K562 (cell line): Measurements from ENCODE around the gene ANKRD6. TPM values are rescaled to one million over a fixed set of nuclear protein-coding genes. Genes with fewer than 3 reads are reported as not detected.

Experiments used
- ATAC-seq: fragments of 200-7000 bp; cut with Tn5 transposase; 3 replicates; pipeline ENCODE4 v1.9.1; 2020; ENCODE audit warnings: moderate library complexity
- BruUV-seq: library from RNA; stranded (reverse); fragments of 400-500 nt; replicated peaks from 2 replicates; lab custom pipeline; 2021; lab: Mats Ljungman, UMichigan
- CTCF ChIA-PET: fragments of 300-600 bp; formaldehyde crosslinking; extraction: SDS; loops from one replicate; lab custom pipeline; 2021; ENCODE audit warnings: low intra/inter-chr PET ratio; lab: Yijun Ruan, JAX
- POLR2A ChIA-PET: fragments of 300-600, 350-650 bp; sonication (Branson Sonifier 250); formaldehyde crosslinking; extraction: SDS; loops from one replicate; lab custom pipeline; 2021; ENCODE audit warnings: antibody characterized with exemption, inconsistent platforms; lab: Yijun Ruan, JAX
- DNase-seq, 4 experiments: peaks; one replicate each; pipeline versions ENCODE4 v3.0.0 to v3.0.0-alpha.2; 2011 to 2018; ENCODE audit warnings: low spot score in 3 of 4, mixed read lengths in 3 of 4; ENCODE audit errors: extremely low read depth in 1 of 4
- FAIRE-seq: peaks from 2 replicates; lab custom pipeline; 2011; peaks lifted over from hg19 to GRCh38; lab: Jason Lieb, UNC
- H2AFZ ChIP-seq: 2 replicates; pipeline ENCODE4 v1.6.0; 2011; ENCODE audit warnings: low read depth, low read length, control low read depth, inconsistent platforms
- H3K27ac ChIP-seq: fragments of 200-600 bp; 3 replicates; pipeline ENCODE4 v1.8.0; 2011; ENCODE audit warnings: low read depth, mild to moderate bottlenecking, control low read depth, inconsistent platforms, low read length, moderate library complexity, mixed read lengths; ENCODE audit errors: extremely low read depth
- H3K27me3 ChIP-seq, 2 experiments: fragments of 300-600 bp in 1 of 2; 2 replicates in 1 of 2; 3 replicates in 1 of 2; pipeline versions ENCODE4 v1.6.0 to v1.8.0; 2011; ENCODE audit warnings: inconsistent platforms in 2 of 2, low read length in 2 of 2, mild to moderate bottlenecking in 1 of 2, mixed read lengths in 1 of 2, moderate library complexity in 1 of 2; ENCODE audit not compliant: control insufficient read depth in 2 of 2, insufficient read depth in 2 of 2
- H3K36me3 ChIP-seq: fragments of 300-600 bp; 3 replicates; pipeline ENCODE4 v1.8.0; 2011; ENCODE audit warnings: mild to moderate bottlenecking, low read length, inconsistent platforms; ENCODE audit not compliant: control insufficient read depth, insufficient read depth
- H3K4me1 ChIP-seq, 2 experiments: fragments of 200-600 bp in 1 of 2; replicated peaks in 1 of 2; 2 replicates in 1 of 2; 3 replicates in 1 of 2; pipeline versions ENCODE4 v1.5.1 to v1.8.0; 2011; ENCODE audit warnings: inconsistent platforms in 2 of 2, low read length in 2 of 2, mild to moderate bottlenecking in 1 of 2, mixed read lengths in 1 of 2, moderate library complexity in 1 of 2; ENCODE audit not compliant: control insufficient read depth in 2 of 2, insufficient read depth in 2 of 2
- H3K4me2 ChIP-seq: 2 replicates; pipeline ENCODE4 v1.6.1; 2011; ENCODE audit warnings: low read length, control low read depth, inconsistent platforms, mixed read lengths; ENCODE audit not compliant: insufficient read depth
- H3K4me3 ChIP-seq: fragments of 200-600 bp; sonication (generic), shearing (Covaris generic); 2 replicates; pipeline ENCODE4 v1.5.1; 2016; ENCODE audit warnings: control low read depth, inconsistent platforms
- H3K79me2 ChIP-seq: fragments of 200-600 bp; 3 replicates; pipeline ENCODE4 v1.8.0; 2011; ENCODE audit warnings: low read length, inconsistent platforms; ENCODE audit not compliant: control insufficient read depth, insufficient read depth
- H3K9ac ChIP-seq, 2 experiments: 2 replicates each; pipeline versions ENCODE4 v1.6.0 to v1.6.1; 2011; ENCODE audit warnings: low read depth in 2 of 2, low read length in 2 of 2, control low read depth in 1 of 2, inconsistent platforms in 1 of 2, mild to moderate bottlenecking in 1 of 2, mixed read lengths in 1 of 2; ENCODE audit not compliant: insufficient read depth in 1 of 2
- H3K9me1 ChIP-seq: one replicate; pipeline ENCODE4 v1.6.0; 2011; ENCODE audit warnings: inconsistent platforms, mild to moderate bottlenecking, low read length, moderate library complexity; ENCODE audit not compliant: control insufficient read depth, insufficient read depth
- H3K9me3 ChIP-seq: replicated peaks from 2 replicates; pipeline ENCODE4 v1.5.1; 2011; ENCODE audit warnings: low read depth, low read length, inconsistent platforms; ENCODE audit not compliant: control insufficient read depth, insufficient read depth
- H4K20me1 ChIP-seq: replicated peaks from 2 replicates; pipeline ENCODE4 v1.6.1; 2011; ENCODE audit warnings: low read length, inconsistent platforms, mixed read lengths; ENCODE audit not compliant: control insufficient read depth, insufficient read depth
- CUX1 ChIP-seq: fragments of 200-800 bp; sonication (Bioruptor generic); IDR thresholded peaks from 2 replicates; pipeline ENCODE4 v1.6.1; 2016; ENCODE audit warnings: missing genetic modification characterization, missing compliant biosample characterization
- DACH1 ChIP-seq: fragments of 450-650 bp; IDR thresholded peaks from 2 replicates; pipeline ENCODE4 v1.6.1; 2018; ENCODE audit not compliant: partially characterized antibody
- ETS1 ChIP-seq: conservative IDR thresholded peaks from 2 replicates; pipeline ENCODE4 v1.6.1; 2011; ENCODE audit warnings: low read depth, mild to moderate bottlenecking, low read length; ENCODE audit not compliant: control insufficient read depth
- KDM1A ChIP-seq, 2 experiments: fragments of 450-650 bp; IDR thresholded peaks; 2 replicates each; pipeline ENCODE4 v1.6.1; 2016; ENCODE audit warnings: mild to moderate bottlenecking in 2 of 2
- MBD1 ChIP-seq: fragments of 250-450 bp; sonication (Bioruptor Pico); IDR thresholded peaks from 2 replicates; pipeline ENCODE4 v1.8.0; 2022; ENCODE audit warnings: inconsistent platforms
- MEIS2 ChIP-seq: fragments of 450-650 bp; IDR thresholded peaks from 2 replicates; pipeline ENCODE4 v1.6.1; 2014; ENCODE audit warnings: mild to moderate bottlenecking; ENCODE audit not compliant: partially characterized antibody
- MTA2 ChIP-seq: fragments of 450-650 bp; IDR thresholded peaks from 2 replicates; pipeline ENCODE4 v1.6.1; 2016; ENCODE audit warnings: low read depth
- PCBP2 ChIP-seq: fragments of 200-400 bp; formaldehyde crosslinking; IDR thresholded peaks from 2 replicates; pipeline ENCODE4 v1.6.1; 2018; ENCODE audit warnings: low read length, low read depth, mild to moderate bottlenecking, moderate library complexity; ENCODE audit not compliant: poor library complexity, severe bottlenecking
- TAF9B ChIP-seq: fragments of 450-650 bp; IDR thresholded peaks from 2 replicates; pipeline ENCODE4 v1.6.1; 2018; ENCODE audit warnings: mild to moderate bottlenecking; ENCODE audit not compliant: partially characterized antibody
- TEAD1 ChIP-seq, 2 experiments: fragments of 450-650 bp in 1 of 2; sonication (generic) in 1 of 2; formaldehyde crosslinking; IDR thresholded peaks; 2 replicates each; pipeline versions ENCODE4 v1.4.0 to v1.8.0; 2020 to 2022; ENCODE audit warnings: mild to moderate bottlenecking in 2 of 2, missing genetic modification reagents in 1 of 2
- ZKSCAN1 ChIP-seq: fragments of 150-350 bp; IDR thresholded peaks from 2 replicates; pipeline ENCODE4 v1.6.1; 2016; ENCODE audit warnings: low read depth, low read length
- WGBS: fragments of 100-300 bp; shearing (Covaris generic); methylation state at CpG from one replicate; pipeline ENCODE4 v1.1.6; 2016; ENCODE audit warnings: low coverage, mixed read lengths; ENCODE audit not compliant: insufficient coverage; ENCODE audit errors: missing lambda C conversion rate; 5-methylcytosine and 5-hydroxymethylcytosine counted together
- in situ Hi-C: fragments of 300-500 bp; cut with MboI; formaldehyde crosslinking; loops from 4 replicates; pipeline ENCODE4 v1.15.0; 2018; ENCODE audit warnings: inconsistent platforms, mixed read lengths
- intact Hi-C: fragments of 100-400 bp; cut with micrococcal nuclease; formaldehyde crosslinking; loops from 2 replicates; pipeline ENCODE4 v1.14.2; 2022
- polyA plus RNA-seq, 8 experiments: library from polyadenylated mRNA; depleted of rRNA in 4 of 8; stranded (reverse) in 5 of 8; unstranded in 3 of 8; fragments of >200 nt; fragmentation: Nextera tagmentation in 2 of 8; fragmentation: Illumina TruSeq in 1 of 8; extraction: Ambion mirVana in 2 of 8; extraction: Trizol in 1 of 8; gene quantifications; 2 replicates each; pipeline versions ENCODE4 v1.2.1 to v1.2.3, GENCODE V29; 2011 to 2014; ENCODE audit warnings: inconsistent platforms in 1 of 8, missing spikeins in 1 of 8
- total RNA-seq, 7 experiments: library from RNA; depleted of rRNA in 6 of 7; stranded (reverse); fragments of >200 nt in 6 of 7; fragmentation: Illumina TruSeq in 2 of 7; extraction: Trizol in 2 of 7; gene quantifications; 2 replicates each; pipeline versions ENCODE4 v1.2.1 to v1.2.3, GENCODE V29; 2011 to 2021; ENCODE audit warnings: low replicate concordance in 1 of 7

Gene ANKRD6
- total and polyA plus RNA-seq, 9 of the 15 experiments (the other 6 are each of a cell fraction or from before 2014, with no cell fraction given) = 0.04 to 0.22 (median 0.08) TPM; not detected in 4

GRCh38 chr6:89525786-89526562, 93.0 kb downstream of the ANKRD6 start (continued):
- TF ChIP-seq TEAD1 (CRISPR knock-in tag; IDR thresholded peaks at IDR 0.05) (peak in 1 of 2 experiments; percentile 15; a peak in 1 of 4 replicates), MTA2 (no peak), MEIS2 (peak; percentile 48), MBD1 (CRISPR knock-in tag) (no peak)

- BruUV-seq = no TSS peak
- DNase-seq = no peak
- no peak for ATAC-seq
- intact Hi-C loops (no loop called here), in situ Hi-C loops (no loop called here)
- TF ChIP-seq ZKSCAN1 (no peak), PCBP2 (no peak), DACH1 (no peak), CUX1 (CRISPR knock-in tag) (no peak), KDM1A (IDR thresholded peaks at IDR 0.05) (no peak), TAF9B (no peak), ETS1 (no peak)
- H3K36me3 ChIP-seq = no peaks in the 10 kb centered on the region
- H3K4me2 ChIP-seq = no peak overlapping the region
- CTCF ChIA-PET = no interaction called here
- WGBS = 0% methylated on average over 2 of the region's 2 CpGs
- POLR2A ChIA-PET = interaction anchor here (1.1 kb wide), 1 partner anchor 17 kb away, joined by 3 read pairs; no protein-coding TSS in a partner anchor
- H3K9me1 ChIP-seq = no peaks in the 10 kb centered on the region
- no peak overlapping the region for H3K4me3 ChIP-seq
- no peaks in the 10 kb centered on the region for H4K20me1 ChIP-seq
- no peaks in the 10 kb centered on the region for H3K9me3 ChIP-seq
- H3K27me3 ChIP-seq = peaks cover 3 to 16% of the 10 kb centered on the region in 2 experiments; a peak in 2 of 5 replicates
- H3K27ac ChIP-seq = no peak overlapping the region
- no peak for FAIRE-seq
- no peaks in the 10 kb centered on the region for H3K79me2 ChIP-seq
- H2AFZ ChIP-seq = no peak overlapping the region
- no peaks in the 10 kb centered on the region for H3K4me1 ChIP-seq
- no peak overlapping the region for H3K9ac ChIP-seq
Observed at GRCh38 chr6:89526563-89526869, 93.6 kb downstream of the ANKRD6 start.
